Prostate gland (tissue), 2 donors: ENCODE results near the gene RRAD.

ENCODE experiments used
- CTCF ChIP-seq, 4 experiments: fragments of 200-600 bp in 2 of 4; fragments of 450-650 bp in 2 of 4; sonication (generic) in 2 of 4; IDR thresholded peaks; 1 replicate in 3 of 4; 2 replicates in 1 of 4; pipeline ENCODE4 v1.5.1; 2016 to 2019; ENCODE audit warnings: antibody characterized with exemption in 4 of 4, mild to moderate bottlenecking in 2 of 4, moderate library complexity in 2 of 4
- POLR2A ChIP-seq: fragments of 450-650 bp; IDR thresholded peaks from one replicate; pipeline ENCODE4 v1.6.1; 2016; ENCODE audit warnings: antibody characterized with exemption, mild to moderate bottlenecking

DNA sequence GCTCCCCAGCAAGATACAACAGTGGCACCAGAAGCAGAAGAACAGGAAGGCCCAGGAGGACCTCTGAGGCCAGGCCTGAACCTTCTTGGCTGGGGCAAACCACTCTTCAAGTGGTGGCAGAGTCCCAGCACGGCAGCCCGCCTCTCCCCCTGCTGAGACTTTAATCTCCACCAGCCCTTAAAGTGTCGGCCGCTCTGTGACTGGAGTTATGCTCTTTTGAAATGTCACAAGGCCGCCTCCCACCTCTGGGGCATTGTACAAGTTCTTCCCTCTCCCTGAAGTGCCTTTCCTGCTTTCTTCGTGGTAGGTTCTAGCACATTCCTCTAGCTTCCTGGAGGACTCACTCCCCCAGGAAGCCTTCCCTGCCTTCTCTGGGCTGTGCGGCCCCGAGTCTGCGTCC lies 47.6 kb upstream of the RRAD start:
- no peak for TF ChIP-seq CTCF (IDR thresholded peaks at IDR 0.05)
- TF ChIP-seq POLR2A: no peak
